CD1c-positive myeloid dendritic cell (primary cell): ENCODE results near the gene TGM5.
"Not testable (repeated sequence)": the region's sequence is repeated elsewhere in the genome, so short reads cannot be mapped to it uniquely, and the experiment has no call there.

ENCODE experiments used
- DNase-seq: peaks from one replicate; pipeline ENCODE4 v3.0.0-alpha.2; 2016; ENCODE audit errors: extremely low spot score

The TGM5 gene

DNA sequence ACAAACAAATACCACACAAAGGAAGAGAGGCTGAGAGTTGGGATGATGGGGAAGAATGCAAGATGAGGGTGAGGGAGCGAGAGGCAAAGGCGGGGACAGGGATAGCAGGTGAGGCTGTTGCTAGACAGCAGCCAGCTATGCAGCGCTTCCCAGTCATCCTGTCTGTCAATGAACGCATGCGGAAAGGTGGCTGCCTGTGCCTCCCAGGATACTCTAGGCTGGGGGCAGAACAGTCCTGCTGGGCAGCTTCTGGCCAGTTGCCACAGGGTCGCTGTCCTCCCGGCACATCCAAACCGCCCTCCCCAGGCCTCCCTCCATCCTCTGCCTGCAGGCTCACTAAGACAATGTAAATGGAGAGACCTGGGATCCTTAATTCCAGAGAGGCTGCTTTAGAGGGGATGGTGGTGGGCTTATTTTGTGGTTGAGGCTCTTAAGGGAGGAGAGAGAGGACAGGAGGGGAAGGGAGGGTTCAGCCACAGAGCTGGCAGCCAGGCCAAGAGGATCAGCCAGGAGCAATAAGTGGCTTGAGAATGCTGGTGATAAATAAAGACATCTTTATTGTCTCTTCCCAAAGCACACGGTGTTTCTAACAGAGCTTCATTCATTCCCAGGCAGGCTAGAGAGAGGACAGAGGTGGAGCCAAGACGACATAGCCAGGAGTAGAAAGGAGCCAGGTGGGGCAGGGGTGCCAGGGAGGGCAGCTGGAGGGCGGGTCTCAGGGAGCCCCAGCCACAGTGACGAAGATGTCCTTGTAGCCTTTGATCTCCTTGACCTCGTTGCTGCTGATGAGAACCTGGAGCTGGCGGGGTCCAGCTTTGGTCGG is 9.2 kb upstream of the TGM5 start:
- no peak for DNase-seq

DNA sequence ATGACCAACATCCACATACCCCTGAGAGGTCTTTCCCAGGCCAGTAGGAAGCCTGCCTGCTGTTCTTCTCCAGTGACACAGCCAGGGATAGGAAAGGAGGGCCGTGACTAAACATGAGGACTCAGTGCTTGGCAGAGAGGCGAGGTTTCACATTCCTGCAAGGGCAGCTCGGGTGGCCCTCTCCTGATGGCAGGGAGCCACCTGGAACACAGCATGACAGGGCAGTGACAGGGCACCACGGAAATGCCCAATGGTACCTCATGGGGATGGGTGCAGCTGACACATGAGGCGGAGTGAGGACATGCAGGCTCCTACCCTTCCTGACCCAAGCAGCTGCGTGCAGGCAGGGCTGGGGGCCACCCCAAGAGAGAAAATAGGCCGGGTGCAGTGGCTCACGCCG is 7.4 kb upstream of the TGM5 start:
- no peak for DNase-seq

DNA sequence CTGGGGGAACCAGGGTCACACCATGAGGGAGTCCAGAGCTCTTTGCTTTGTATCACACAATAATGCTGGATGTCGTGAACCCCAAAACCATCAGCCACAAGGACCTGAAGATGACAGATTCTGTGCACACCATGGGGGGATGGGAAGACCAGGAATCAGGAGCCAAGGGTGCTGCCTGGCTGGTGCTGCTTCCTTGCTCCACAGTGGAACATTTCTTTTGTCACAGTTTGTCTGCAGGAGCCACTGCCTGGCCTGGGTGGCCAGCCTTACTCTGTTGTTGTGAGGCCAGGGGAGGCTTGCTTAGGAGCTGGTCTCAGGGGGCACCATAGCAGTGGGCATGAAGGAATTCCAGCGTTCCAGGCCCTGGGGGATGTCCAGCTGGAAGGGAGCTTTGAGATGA is 6.5 kb upstream of the TGM5 start:
- DNase-seq, result no peak

DNA sequence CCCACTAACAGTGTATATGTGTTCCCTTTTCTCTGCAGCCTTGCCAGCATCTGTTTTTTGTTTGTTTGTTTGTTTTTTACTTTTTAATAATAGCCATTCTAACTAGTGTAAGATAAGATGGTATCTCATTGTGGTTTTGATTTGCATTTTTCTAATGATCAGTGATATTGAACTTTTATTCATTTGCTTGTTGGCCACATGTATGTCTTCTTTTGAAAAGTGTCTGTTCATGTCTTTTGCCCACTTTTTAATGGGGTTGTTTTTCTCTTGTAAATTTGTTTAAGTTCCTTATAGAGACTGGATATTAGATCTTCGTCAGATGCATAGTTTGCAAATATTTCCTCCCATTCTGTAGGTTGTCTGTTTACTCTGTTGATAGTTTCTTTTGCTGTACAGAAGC is 5.2 kb upstream of the TGM5 start:
- DNase-seq, result not testable (repeated sequence)

DNA sequence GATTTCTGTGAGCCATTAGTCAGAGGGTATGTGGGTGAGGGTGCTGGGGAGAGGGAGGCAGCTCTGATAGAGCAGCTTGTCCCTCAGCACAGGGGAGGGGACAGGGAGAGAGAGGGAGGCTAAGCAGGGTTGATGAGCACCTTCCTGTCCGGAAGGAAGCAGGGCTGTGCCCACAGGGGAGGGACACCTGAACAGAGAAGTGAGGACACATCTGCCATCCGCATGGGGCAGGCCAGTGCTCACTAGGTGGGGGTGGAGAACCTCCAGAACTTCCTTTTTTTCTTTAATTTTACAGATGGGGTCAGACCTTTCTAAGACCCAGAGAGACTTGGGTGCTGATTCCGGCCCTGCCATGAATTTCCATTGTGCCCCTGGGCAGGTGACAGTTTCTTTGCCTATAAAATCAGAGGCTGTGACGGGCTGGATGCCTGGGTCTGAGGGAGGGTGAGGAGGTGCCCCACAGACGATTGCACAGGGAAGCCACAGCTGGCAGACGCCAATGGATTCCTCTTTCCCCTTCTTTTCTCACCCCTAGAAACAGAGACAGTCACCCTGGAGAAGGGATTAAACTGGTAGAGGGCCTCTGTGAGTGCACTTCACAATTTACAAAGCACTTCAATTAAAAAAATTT is 4.1 kb upstream of the TGM5 start:
- no peak for DNase-seq

DNA sequence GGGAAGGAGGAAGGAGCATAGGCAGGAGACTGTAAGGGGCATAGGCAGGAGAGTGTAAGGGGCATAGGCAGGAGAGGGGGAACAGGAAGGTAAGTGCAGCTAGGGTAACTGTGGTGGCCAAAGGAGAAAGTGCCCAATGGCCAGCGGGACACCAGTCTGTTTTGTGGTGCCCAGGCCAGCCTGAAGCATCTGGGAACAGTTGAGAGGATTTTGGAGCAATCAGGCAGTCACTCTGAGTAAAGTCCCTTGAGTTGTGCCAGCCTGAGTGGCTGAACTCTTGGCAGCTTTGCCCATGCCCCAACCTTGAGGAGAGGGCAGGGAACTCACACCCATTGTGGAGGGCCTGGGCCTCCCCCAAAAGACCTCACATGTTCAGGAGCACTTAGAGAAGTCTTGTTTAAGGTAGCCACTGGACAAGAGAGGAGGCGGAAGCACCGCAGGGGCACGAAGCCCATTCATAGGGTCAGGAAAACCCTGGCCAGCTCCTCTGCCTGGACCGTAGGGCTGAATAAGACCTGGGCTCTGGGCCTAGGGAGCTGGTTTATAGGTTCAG is 3.5 kb upstream of the TGM5 start:
- no peak for DNase-seq

DNA sequence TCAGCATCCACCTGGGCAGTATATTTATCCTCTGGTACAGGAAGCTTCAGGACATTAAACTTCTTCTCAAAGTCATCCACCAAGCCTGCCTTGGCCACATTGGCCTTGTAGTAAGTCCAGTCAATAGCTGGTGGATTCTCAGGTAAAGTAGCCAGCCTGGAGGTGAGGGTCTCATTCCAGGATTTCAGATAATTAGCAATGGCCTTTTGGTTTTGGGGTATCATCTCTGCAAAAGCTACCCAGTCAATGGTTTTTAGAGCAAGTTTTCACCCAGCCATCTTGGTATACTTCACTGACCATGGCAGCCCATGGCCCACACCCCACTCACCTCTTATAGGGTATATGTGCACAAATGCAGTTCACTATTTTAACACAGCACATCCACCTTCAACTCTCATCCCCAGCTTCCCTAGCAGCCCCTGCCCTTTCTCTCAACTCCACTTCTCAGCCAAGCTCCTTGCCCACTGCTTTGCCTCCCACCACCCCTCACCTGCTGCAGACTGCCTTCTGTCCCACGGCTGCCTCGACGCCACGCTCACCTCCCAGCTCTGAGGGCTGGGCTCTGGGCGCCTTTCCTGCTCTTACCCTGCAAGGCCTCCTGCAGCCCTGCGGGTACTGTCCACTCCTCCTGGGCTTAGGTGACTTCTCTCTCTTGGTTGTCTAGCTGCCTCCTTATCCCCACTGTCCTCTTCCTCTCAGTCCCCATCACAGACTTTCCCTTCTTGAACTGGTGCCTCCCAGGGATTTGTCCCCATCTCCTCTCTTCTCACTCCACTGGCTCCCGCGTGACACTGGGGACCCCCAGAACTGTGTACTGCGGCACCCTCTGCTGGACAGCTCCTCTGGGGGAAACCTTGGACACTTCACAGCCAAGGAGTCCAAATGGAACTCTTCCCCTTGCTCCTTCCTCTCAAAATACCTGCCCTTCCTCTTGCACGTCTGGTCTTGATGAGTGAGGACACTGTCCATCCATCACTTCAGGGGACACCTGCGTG is 1.7 kb upstream of the TGM5 start:
- DNase-seq, result peak; percentile 24

DNA sequence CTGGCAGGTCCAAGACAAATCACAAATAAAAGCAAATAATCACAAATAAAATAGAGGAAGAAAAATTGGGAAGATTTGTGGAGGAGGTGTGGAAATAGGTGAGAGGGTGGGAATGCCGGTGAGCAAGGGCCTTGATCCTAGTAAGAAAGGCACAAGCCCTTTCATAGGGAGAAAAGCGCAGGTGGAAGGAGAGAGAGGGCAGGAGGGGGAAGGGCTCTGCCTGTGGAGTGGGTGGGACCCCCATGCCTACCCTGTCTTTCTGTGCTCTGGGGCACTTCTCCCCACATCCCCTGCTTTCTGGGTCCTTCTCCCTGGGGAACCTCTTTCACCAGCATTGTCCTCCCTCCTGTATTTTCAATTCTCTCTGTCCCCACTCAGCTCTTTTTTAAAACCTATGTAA is 711 bp upstream of the TGM5 start:
- DNase-seq, result no peak

DNA sequence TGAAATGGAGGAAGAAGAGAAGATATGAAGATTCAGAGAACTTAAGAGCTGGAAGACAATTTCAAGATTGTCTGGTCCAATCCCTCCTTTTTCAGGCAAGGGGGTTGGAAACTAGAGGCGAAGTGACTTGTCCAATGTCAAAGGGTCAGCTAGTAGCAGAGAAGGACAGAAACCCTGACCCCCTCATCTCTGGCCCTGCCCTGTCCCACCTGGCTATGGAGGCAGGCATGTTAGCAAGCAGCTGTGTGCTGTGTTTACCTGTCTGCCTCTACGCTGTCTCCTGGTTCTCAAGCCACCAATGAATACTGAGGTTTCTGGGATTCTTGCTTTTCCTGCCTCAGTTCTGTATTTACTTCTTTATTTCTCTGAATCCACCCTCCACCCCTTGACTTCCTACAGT is 342 bp downstream of the TGM5 start:
- DNase-seq, result no peak

DNA sequence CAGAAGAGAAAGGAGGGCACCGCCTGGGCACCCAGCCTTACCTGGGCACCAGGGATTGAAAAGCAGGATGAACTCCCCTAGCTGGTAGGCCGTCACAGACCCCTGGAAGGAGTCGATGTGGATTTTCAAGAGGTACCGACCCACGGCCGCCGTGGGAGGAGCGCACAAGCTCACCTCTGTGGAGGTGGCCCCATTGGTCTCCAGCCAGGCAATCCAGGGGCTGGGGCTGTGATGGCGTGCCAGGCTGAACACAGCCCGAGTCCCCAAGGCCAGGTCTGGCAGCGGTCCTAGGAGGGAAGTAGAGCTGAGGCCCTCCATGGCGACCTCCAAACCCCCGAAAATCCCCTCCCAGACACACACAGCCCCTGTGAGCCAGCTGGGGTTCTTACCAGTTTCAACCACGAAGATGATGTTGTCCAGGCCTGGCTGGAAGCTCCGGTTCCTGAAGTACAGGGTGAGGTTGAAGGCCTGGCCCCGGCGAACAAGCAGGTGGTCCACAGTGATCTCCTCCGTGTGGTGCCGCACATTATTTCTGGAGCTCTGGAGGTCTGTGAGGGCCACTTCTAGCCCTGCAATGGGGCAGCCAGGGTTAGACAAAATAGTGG is 6.6 kb downstream of the TGM5 start:
- no peak for DNase-seq

DNA sequence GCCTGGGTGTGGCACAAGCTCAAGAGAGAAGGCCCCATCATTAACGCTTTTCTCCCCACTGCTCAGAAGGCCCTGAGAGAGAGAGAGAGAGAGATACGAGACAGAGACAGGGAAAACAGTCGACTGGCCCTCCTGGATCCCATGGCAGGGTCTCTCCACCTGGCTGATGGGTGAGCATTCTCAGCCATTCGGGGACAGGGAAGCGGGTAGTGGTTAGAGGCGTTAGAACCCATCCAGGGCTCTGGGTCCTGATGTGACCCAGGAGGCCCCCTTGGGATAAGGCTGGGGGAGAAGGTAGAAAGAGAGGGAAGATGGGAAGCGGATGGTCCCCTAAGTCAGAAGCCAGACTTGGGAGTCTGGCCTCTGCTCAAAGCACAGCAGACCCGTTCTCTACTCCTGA is 7.9 kb downstream of the TGM5 start:
- DNase-seq, result no peak

DNA sequence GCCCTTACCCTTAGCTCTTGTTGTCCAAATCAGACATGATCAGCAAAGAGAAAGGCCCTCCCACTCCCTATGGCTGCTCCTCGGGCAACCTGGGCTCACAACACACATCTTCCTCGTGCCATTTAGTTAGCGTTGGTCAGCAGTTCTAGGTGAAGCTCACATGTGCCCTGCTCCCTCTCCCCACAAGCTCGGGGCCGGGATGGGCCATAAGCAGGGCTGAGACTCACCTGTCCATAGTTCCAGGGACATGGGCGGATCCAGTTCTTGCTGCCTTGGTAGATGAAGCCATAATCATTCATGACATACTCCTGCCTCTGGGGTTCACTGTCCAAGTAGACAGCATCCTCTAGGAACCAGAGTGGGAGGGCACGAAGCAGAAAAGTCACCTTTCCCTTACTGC is 10.4 kb downstream of the TGM5 start:
- DNase-seq, result no peak

DNA sequence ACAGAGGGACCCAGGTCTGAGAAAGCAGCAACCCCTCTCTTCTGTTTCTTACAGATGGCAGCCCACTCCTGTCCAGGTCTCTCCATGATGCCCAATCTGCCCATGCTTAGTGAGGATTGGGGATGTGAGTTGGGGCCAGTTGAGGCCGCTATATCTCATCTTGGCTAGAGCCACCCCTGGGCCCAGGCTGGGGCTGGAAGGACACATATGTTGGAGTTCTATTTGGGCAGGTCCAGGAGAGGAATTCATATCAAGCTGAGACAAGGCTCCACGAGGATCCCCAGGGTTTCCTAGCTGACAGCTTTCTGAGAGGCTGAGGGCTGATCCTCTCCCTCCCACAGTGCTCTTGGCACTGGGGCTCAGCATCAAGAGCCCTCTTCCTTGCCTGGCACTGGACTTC is 11.4 kb downstream of the TGM5 start:
- DNase-seq, result no peak

DNA sequence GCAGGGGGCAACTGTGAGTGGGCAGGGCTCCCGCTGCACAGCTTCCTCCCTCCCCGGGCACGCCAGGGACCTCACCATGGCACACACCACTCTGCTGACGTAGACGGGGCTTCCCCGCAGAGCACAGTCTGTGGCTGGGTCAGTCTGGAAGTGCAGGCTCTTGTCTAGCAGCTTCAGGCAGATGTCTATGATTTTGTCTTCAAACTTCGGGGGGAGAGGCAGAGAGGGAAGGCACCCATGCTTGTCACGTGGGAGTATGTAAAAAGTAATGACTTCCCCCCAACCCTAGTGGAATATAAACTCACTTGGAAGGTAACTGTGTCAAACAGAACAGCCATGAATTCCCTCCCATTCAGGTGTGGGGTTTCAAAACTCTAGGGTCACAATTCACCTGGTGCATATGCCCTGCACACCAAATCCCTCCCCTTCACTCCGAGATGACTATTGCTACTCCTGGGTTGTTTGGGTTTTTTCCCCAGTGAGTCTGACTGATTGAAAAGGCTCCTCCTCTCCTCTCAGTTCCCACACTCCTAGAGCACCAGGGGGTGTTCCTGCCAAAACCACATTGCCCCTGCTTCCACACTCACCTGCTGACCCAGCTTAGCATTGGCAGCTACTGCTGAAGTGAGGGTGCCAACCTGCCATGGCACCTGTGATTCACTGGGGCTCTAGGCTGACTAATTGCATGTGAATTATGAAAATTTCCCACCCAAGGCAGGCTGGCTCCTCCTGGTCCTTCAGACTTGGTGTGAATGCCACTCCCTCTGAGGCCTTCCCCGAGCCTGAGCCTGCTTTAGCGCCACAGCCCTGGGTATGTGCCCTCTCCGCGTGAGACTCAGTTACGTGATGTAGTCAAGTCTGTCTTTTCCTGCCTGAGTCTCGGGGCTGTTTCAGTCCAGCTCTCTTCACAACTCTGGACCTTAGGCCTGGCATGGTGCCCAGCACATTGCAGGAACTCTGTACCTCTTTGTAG is 13.0 kb downstream of the TGM5 start:
- DNase-seq, result peak; percentile 33

DNA sequence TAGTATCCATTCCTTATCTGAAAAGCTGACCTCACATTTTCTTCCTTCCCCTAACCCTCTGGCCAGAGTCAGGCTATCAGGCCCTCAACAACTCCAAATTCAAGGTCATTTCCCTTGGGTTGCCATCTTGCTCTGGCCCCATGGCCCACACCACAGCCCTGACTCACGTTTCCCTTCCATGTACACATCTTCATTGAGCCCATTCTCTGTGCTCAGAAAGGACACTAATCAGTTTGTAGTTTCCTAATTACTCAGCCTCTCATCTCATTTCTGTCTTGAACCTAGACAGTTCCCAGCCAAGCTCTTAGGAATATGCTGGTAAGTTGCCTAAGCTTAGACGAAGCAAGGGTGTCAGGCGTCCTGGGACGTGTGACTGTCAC is 14.9 kb downstream of the TGM5 start:
- DNase-seq, result no peak

DNA sequence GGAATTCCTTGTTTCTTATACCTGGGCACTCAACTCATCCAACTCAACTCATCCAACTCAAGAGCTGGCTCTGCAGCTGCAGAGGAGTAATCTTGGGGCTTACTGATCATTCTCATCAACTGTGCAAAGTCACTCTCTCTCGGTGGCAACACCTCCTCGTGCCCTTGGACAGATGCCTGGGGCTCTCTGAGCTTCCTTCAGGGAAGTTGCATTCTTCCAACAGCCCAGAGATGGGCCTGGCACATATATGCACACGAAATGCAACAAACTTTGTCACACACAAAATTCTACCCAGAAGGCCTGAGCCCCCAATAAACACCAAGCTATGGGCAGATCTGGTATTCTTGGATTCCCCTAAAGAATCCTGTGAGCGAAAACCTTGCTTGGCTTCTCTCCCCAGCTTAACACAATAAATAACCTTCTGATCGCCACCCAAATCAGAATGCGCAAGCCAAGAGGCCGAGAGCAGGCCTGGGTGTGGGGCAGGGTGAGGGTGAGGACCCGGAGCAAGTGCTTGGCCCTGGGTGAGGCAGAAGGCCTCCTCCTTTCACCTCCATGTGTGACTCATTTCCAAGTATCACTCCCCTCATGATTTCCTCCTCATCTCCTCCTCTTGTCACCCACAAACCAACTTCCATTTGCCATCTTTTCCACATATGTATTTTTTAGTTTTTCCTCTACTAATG is 15.4 kb downstream of the TGM5 start:
- no peak for DNase-seq

DNA sequence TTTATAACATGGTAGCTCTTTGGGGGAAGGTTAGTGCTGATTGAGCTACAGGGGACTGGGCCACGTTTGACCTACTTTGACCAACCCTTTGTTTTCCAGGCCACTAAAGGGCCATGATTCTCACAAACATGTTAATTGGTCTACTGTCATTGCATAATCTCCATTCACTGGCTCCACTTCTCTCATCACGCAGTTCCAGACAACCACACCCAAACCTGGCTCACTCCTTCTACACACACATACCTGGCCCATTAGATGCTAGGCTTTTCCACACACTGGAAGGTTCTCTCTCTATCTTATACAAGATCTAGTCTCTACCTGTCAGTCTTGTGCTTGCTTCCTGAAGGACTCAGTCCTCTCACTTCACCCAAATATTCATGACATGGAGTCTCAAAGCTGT is 15.9 kb downstream of the TGM5 start:
- no peak for DNase-seq

DNA sequence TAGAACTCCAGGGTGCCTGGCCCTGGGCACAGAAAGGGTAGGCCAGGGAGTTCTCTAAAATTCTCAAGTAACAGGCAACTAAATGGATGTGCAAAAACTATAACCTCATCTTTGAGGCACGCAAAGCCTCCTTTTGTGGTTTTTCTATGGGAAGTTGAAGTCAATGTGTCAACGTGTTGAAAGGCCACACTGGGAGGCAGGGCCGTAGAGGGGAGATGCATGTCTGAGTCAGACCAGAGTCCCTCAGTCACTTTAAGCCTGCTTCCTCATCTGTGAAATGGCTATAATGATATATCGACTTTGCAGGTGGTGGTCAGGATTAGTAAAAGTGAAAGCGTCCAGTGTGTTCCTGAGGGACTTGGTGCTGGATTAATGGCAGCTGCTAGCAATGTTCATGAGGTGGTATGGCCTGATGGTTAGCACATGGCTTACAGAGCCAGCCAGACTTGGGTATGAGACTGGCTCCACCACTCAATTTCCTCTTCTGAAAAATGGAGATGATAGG is 17.0 kb downstream of the TGM5 start:
- peak; percentile 86 for DNase-seq

DNA sequence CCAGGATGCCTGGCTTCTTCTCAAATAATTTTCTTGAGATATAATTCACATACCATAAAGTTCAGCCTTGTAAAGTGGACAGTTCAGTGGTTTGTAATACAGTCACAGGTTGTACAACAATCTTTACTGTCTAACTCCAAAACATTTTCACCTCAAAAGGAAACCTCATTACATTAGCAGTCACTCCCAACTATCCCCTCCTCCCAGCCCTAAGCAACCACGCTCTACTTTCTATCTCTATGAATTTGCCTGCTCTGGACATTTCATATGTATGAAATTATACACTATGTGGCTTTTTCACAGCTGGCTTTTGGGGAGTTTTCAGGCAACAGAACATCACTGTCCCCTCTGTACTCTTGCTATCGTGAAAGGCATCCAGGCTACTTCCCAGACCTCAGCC is 17.5 kb downstream of the TGM5 start:
- no peak for DNase-seq

DNA sequence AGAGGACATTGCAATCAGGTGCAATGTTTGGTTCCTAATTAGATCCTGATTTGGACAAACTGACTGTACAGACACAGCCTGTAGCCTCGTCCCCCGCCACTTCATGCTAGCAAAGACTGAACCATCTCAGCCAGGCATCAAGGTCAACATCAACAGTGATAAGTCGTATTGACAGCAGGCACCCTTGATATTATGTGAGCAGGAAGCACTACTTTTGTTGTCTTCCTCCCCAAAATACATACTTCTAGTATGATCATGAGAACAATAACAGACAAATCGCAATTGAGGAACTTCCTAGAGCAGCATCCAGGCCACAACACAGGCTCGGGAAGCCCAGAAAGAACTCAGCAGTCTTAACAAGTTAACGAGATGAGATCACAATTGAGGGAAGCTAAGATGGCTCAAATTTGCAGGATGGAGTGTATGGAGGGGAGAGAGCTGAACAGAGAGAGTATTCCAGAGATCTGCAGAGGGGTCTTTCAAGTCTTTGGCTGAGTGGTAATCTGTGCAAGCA is 20.4 kb downstream of the TGM5 start:
- no peak for DNase-seq
